ENCODE data around the gene FBXW12.

FBXW12 gene

DNA sequence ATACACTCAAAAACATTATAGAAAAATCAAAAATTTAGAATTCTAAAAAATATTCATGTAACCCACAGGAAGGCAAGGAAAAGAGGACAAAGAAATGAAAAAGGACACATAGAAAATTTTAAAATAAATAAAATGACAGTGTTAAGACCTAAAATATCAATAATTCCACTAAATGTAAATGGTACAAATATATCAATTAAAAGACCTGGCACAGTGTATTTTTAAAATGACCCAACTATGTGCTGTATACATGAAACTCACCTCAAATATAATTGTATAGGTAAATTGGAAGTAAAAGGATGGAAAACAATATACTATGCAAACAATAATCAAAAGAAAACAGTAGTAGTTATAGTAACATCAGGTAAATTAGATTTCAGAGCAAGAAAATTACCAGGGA lies 10.1 kb upstream of the FBXW12 start:
- no peak for TF ChIP-seq SUZ12 (IDR thresholded peaks at IDR 0.05)
- TF ChIP-seq ZNF384 (IDR thresholded peaks at IDR 0.05): no peak
- TF ChIP-seq SP1 (IDR thresholded peaks at IDR 0.05): no peak
- TF ChIP-seq NFRKB (IDR thresholded peaks at IDR 0.05): no peak
- no peak for TF ChIP-seq HDGF (IDR thresholded peaks at IDR 0.05; ENCODE audit: borderline replicate concordance)
- TF ChIP-seq FOXA1 (IDR thresholded peaks at IDR 0.05): no peak
- no peak for TF ChIP-seq FOXK2 (IDR thresholded peaks at IDR 0.05)
- no peak for TF ChIP-seq L3MBTL2 (conservative IDR thresholded peaks at IDR 0.05)
- no peak for TF ChIP-seq ELF4 (IDR thresholded peaks at IDR 0.05)
- DNase-seq (ENCODE audit: extremely low spot score): no peak
- POLR2A ChIA-PET: no interaction called here
- CTCF ChIA-PET: no interaction called here

DNA sequence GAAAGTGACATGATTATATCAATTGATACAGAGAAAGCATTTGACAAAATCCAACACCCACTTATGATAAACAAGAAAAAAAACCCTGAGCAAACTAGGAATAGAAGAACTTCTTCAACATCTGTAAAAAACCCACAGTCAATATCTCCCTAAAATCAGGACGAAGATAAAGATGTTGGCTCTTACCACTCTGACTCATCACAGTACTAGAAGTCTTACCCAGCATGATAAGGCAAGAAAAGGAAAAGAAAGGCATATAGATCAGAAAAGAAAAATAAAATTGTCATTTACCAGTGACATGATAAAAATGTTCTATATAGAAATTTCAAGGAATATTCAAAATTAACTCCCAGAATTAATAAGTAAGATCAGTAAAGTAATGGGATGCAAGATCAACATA lies 7.2 kb upstream of the FBXW12 start:
- no peak for DNase-seq (ENCODE audit: extremely low spot score)
- POLR2A ChIA-PET: no interaction called here
- TF ChIP-seq ZNF384 (IDR thresholded peaks at IDR 0.05): no peak
- TF ChIP-seq FOXM1 (IDR thresholded peaks at IDR 0.05; ENCODE audit: borderline replicate concordance): no peak
- TF ChIP-seq ARNT (IDR thresholded peaks at IDR 0.05): no peak
- TF ChIP-seq L3MBTL2 (conservative IDR thresholded peaks at IDR 0.05): no peak
- CTCF ChIA-PET: no interaction called here

DNA sequence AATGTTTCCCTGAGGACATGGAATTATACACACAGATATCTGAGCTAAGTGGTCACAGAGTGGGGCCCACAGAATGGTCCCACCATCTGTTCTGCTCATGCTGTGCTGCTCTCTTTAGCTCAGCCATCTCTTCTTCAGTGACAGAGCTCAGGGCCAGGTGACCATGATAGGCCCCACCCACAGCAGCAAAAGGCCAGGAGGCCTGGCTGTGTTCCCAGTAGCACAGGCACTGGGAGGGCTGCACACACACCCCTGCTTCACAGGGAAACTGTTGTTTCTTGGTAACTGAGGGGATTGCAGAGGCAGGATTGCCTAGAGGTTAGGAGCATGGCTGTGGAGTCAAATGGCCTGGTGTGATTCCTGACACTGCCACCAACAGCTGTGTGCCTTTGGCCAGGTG lies 4.8 kb upstream of the FBXW12 start:
- no peak for DNase-seq (ENCODE audit: extremely low spot score)
- ChIA-PET POLR2A (interaction anchor here (0.8 kb wide), 1 partner anchor 73 kb away, joined by 3 read pairs; no protein-coding TSS in a partner anchor), CTCF (no interaction called here)
- TF ChIP-seq, protein P1, sequence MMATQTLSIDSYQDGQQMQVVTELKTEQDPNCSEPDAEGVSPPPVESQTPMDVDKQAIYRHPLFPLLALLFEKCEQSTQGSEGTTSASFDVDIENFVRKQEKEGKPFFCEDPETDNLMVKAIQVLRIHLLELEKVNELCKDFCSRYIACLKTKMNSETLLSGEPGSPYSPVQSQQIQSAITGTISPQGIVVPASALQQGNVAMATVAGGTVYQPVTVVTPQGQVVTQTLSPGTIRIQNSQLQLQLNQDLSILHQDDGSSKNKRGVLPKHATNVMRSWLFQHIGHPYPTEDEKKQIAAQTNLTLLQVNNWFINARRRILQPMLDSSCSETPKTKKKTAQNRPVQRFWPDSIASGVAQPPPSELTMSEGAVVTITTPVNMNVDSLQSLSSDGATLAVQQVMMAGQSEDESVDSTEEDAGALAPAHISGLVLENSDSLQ (IDR thresholded peaks at IDR 0.05): no peak
- TF ChIP-seq TARDBP (IDR thresholded peaks at IDR 0.05): no peak

DNA sequence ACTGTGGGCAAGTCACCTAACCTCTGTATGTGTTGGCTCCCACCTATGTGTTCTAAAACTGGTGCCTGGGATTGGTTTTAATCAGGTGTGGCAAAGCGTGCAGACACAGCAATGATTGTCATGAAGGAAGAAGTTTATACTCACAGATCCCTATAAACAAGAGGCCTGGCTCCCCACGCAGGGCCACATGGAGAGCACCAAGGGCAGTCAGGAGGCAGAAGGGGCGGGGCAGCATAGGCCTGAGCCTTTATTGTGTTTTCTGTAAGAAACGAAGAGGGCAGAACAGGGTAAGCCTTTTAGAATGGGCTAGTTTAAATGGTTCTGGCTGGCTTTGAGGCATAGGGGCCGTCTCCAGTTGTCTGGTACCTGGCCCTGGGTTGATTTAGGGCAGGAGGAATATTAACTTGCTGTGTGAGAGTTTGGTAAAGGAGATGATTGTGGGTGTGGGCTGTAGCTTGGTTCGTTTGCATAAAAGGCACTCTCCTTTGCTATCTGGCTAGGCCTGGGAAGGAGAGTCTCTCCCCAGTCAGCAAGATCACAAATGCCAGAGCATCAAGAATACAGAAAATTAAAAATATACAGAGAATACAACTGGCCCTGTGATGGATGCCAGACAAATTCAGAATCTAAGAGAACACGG lies 2.2 kb upstream of the FBXW12 start:
- TF ChIP-seq L3MBTL2 (conservative IDR thresholded peaks at IDR 0.05) (peak; percentile 31; the same call in 1 of the 2 replicates), SP1 (IDR thresholded peaks at IDR 0.05) (no peak)
- ChIA-PET POLR2A (no interaction called here), CTCF (no interaction called here)
- no peak for DNase-seq (ENCODE audit: extremely low spot score)

DNA sequence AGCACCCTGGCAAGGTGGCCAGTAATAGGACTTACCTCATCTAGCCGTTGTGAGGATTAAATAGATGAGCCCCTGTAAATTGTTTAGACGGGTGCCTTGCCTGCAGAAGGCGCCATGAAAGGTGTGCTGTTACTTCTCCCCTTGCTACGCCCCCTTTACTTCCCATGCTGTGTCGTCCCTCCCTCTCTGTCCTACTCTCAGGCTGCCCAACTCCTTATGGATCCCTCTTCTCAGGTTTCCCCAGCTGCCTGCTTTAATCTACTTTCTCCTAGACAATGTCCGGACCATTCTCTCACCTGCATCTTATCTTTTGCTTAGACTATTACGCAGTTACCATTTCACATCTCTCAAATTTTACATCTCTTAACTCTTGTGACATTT lies 1.7 kb upstream of the FBXW12 start:
- CTCF ChIA-PET: no interaction called here
- DNase-seq (ENCODE audit: extremely low spot score): no peak

DNA sequence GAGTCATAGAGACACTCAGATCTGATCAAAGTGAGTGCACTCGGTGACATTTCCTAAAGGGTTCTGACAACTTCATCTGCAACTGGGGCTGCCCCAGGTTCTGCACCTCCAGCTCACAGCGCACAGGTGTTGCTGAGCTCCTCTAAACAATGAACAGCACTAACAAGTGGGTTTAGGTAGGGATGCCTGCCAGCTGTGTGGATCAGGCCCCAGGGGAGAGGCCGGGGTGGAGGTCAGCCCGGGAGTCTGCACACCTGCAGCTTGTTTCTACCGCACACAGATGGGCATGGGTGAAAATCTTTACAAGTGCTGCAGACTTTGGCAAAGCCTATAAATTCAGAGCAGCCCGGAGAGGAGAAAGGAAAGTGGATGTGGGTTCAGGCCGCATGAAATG lies 355 bp downstream of the FBXW12 start:
- no peak for DNase-seq (ENCODE audit: extremely low spot score)
- CTCF ChIA-PET: no interaction called here
- POLR2A ChIA-PET: no interaction called here
- TF ChIP-seq FOXK2 (IDR thresholded peaks at IDR 0.05) (no peak), TARDBP (IDR thresholded peaks at IDR 0.05) (no peak), BHLHE40 (IDR thresholded peaks at IDR 0.05; ENCODE audit: borderline replicate concordance) (no peak), SP1 (IDR thresholded peaks at IDR 0.05) (no peak), SUZ12 (IDR thresholded peaks at IDR 0.05) (no peak), FOXA1 (IDR thresholded peaks at IDR 0.05) (no peak), LEF1 (IDR thresholded peaks at IDR 0.05; ENCODE audit: borderline replicate concordance) (no peak), CTBP1 (IDR thresholded peaks at IDR 0.05; ENCODE audit: borderline replicate concordance) (no peak), NFRKB (IDR thresholded peaks at IDR 0.05) (no peak), L3MBTL2 (conservative IDR thresholded peaks at IDR 0.05) (no peak), ELF4 (IDR thresholded peaks at IDR 0.05) (no peak)
- TF ChIP-seq, protein P1 (IDR thresholded peaks at IDR 0.05): no peak

More for the DNA sequence above, 1.7 kb upstream of the FBXW12 start:
- no peak for TF ChIP-seq ZNF384 (IDR thresholded peaks at IDR 0.05)
- TF ChIP-seq FOXM1 (IDR thresholded peaks at IDR 0.05; ENCODE audit: borderline replicate concordance): no peak
- TF ChIP-seq FOXA1 (IDR thresholded peaks at IDR 0.05): no peak
- TF ChIP-seq HDGF (IDR thresholded peaks at IDR 0.05; ENCODE audit: borderline replicate concordance): no peak
- TF ChIP-seq, protein P1 (IDR thresholded peaks at IDR 0.05): no peak
- TF ChIP-seq L3MBTL2 (conservative IDR thresholded peaks at IDR 0.05): no peak
- no peak for TF ChIP-seq LEF1 (IDR thresholded peaks at IDR 0.05; ENCODE audit: borderline replicate concordance)
- TF ChIP-seq TARDBP (IDR thresholded peaks at IDR 0.05): no peak
- no peak for TF ChIP-seq FOXK2 (IDR thresholded peaks at IDR 0.05)
- no peak for TF ChIP-seq ARNT (IDR thresholded peaks at IDR 0.05)
- no peak for TF ChIP-seq BHLHE40 (IDR thresholded peaks at IDR 0.05; ENCODE audit: borderline replicate concordance)
- no peak for TF ChIP-seq ELF4 (IDR thresholded peaks at IDR 0.05)
- TF ChIP-seq SUZ12 (IDR thresholded peaks at IDR 0.05): no peak
- POLR2A ChIA-PET: no interaction called here

DNA sequence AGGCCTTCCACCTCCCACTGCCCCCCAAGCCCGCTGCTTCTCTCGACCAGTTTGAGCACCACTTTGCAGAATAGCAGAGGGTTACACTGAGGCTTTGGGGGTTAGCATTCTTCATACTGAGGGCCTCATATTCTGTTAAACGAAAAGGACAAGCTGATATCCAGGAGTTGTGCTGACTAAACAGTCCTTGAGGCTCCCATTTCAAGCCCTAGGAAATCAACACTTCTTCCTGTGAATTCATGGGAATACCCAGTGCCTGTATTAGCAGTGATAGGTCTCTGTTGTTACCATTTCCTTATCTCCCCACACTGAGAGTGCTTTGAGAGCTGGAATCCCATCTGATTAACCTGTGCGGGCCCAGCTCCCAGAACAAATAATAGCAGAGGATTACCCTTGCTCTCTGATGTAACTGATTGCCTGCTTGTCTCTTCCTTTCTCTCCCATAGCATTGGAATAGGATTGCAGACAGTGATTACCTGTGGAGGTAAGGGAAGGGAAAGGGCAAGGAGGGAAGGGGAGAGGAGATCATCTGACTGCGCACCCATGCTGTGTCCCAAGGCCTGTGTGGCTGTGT lies 930 bp downstream of the FBXW12 start:
- ChIA-PET POLR2A (no interaction called here), CTCF (no interaction called here)
- DNase-seq (ENCODE audit: extremely low spot score): no peak
- TF ChIP-seq SP1 (IDR thresholded peaks at IDR 0.05): no peak
- TF ChIP-seq FOXM1 (IDR thresholded peaks at IDR 0.05; ENCODE audit: borderline replicate concordance): no peak
- no peak for TF ChIP-seq TARDBP (IDR thresholded peaks at IDR 0.05)
- no peak for TF ChIP-seq LEF1 (IDR thresholded peaks at IDR 0.05; ENCODE audit: borderline replicate concordance)
- no peak for TF ChIP-seq ELF4 (IDR thresholded peaks at IDR 0.05)
- TF ChIP-seq L3MBTL2 (conservative IDR thresholded peaks at IDR 0.05): no peak
- TF ChIP-seq FOXA1 (IDR thresholded peaks at IDR 0.05): no peak
- TF ChIP-seq ZNF384 (IDR thresholded peaks at IDR 0.05): no peak
- TF ChIP-seq NFRKB (IDR thresholded peaks at IDR 0.05): no peak
- no peak for TF ChIP-seq BHLHE40 (IDR thresholded peaks at IDR 0.05; ENCODE audit: borderline replicate concordance)
- no peak for TF ChIP-seq FOXK2 (IDR thresholded peaks at IDR 0.05)
- no peak for TF ChIP-seq ARNT (IDR thresholded peaks at IDR 0.05)
- TF ChIP-seq SUZ12 (IDR thresholded peaks at IDR 0.05): no peak
- TF ChIP-seq, protein P1 (IDR thresholded peaks at IDR 0.05): no peak
- no peak for TF ChIP-seq CTBP1 (IDR thresholded peaks at IDR 0.05; ENCODE audit: borderline replicate concordance)
- no peak for TF ChIP-seq HDGF (IDR thresholded peaks at IDR 0.05; ENCODE audit: borderline replicate concordance)

All from HEK293T (cell line).